GM21717 (cell line): ENCODE measurements around the gene PYGB.
"Not testable (repeated sequence)": the region's sequence is repeated elsewhere in the genome, so short reads cannot be mapped to it uniquely, and the experiment has no call there.

Source experiments
- ATAC-seq: cut with Tn5 transposase; IDR thresholded peaks from one replicate; pipeline ENCODE4 v1.9.1; 2021; ENCODE audit warnings: mild to moderate bottlenecking, moderate library complexity; ENCODE audit not compliant: unreplicated experiment

Gene PYGB

DNA sequence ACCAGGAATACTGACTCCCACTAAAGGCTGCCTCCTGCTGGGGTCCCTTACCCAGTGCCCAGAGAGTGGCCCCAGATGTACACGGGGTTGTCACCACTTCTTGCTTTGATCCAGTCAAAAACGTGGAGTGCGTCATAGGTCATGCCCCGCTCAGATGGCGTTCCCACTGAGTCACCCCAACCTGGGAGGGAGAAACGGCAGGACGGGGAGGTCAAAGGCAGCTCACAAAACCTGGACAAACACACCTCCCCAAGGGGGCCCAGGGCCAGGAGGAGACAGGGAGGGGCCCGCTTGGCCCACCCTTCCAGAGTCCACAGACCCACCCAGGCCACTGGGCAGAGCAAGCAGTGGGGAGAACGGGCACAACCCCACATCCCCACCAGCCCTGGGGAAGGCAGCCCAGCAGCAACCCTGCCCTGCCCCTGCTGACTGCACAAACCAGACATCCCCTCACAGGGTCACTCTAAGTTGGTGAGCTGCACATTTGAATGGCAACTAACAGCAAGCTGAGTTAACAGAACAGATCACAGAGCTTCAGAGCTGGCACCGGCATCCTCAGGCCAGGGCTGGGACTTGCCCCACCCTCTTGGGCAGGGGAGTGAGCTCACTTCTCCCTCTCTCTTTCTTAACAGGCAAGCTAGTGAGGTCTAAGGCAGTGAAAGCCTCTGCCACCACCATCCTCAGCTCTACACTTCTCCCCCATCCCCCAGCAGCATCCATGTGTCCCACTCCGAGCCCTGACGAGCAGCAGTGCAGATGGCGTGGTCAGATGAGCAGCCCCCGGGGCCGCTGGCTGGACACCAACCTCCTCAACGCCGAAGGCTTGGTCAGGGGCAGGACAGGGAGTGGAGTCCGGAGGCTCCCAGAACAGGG, 61.7 kb downstream of the PYGB start:
- no peak for ATAC-seq

DNA sequence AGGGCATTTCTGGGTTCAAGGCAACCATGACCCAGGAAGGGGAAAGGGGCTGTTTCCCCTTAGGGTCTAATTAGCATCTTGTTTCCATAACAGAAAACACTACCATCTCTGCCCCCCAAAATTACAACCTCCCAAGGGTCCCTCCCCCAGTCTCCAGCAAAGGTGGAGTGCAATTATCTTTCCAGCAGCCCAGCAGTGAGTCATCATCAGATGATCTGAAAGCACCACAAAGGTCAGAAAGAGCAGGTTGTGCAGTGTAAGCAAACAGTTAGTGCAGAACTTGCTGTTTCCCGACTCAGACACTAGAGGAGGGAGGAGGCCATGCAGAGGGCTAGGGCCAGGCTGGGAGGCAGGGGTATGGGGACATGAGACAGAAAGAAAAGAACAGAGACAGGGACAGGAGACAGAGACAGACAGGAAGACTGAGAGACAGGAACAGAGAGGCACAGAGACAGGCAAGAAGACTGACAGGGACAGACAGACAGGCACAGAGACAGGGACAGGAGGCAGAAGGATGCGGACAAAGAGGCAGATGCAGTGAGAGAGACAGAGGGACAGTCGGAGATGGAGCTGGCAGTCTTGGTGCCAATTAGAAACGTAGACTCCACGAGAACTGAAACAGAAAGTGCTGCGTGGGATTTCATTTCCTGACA, 62.5 kb downstream of the PYGB start:
- ATAC-seq = peak; percentile 87

DNA sequence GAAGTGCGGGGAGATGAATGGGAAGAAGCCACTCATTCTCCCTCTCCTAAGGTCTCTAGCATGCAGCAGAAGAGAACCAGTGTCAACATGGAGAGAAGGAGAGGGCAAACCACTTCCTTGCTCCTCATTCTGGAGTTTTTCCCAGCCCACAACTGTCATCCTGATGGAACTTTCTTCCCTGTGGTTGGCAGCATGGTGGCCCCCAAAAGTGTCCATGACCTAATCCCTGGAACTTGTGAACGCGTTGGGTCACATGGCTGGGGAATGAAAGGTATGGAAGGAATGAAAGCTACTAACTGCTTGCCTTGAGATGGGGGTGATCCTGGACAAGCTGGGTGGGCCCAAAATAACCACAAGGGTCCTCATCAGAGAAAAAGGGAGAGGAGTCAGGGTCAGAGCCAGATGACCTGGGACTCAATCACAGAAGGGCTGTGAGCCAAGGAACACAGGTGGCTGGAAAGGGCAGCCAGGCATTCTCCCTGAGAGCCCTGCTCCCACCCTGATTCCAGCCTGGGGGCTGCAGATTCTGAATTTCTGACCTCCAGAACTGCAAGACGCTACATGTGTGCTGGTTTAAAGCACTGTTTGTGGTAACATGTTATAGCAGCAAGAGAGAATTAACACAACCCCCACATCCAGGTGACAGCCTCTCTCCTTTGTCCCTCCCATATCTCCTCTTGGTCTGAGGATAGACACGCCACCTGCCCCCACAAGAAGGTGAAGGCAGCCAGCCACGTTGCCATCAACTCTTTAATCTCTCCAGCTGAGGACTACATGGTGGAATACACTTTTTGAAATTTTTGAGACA, 63.2 kb downstream of the PYGB start:
- no peak for ATAC-seq

DNA sequence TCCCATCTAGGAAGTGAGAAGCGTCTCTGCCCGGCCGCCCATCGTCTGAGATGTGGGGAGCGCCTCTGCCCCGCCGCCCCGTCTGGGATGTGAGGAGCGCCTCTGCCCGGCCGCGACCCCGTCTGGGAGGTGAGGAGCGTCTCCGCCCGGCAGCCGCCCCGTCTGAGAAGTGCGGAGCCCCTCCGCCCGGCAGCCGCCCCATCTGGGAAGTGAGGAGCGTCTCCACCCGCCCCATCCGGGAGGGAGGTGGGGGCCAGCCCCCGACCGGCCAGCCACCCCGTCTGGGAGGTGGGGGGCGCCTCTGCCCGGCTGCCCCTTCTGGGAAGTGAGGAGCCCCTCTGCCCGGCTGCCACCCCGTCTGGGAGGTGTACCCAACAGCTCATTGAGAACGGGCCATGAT, 64.8 kb downstream of the PYGB start:
- ATAC-seq = not testable (repeated sequence)

DNA sequence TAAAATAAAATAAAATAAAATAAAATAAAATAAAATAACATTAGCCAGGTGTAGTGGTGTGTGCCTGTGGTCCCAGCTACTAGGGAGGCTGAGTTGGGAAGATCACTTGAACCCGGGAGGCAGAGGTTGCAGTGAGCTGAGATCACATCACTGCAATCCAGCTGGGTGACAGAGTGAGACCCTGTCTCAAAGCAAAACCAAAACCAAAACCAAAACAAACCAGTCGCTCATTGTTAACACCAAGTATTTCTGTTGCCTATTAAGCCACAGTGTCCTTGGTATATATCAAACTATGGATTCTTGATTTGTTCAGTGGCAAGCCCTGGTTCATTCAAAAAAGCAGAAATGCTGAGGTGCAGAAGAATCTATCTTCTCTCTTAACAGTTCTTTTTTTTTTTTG, 65.7 kb downstream of the PYGB start:
- no peak for ATAC-seq

DNA sequence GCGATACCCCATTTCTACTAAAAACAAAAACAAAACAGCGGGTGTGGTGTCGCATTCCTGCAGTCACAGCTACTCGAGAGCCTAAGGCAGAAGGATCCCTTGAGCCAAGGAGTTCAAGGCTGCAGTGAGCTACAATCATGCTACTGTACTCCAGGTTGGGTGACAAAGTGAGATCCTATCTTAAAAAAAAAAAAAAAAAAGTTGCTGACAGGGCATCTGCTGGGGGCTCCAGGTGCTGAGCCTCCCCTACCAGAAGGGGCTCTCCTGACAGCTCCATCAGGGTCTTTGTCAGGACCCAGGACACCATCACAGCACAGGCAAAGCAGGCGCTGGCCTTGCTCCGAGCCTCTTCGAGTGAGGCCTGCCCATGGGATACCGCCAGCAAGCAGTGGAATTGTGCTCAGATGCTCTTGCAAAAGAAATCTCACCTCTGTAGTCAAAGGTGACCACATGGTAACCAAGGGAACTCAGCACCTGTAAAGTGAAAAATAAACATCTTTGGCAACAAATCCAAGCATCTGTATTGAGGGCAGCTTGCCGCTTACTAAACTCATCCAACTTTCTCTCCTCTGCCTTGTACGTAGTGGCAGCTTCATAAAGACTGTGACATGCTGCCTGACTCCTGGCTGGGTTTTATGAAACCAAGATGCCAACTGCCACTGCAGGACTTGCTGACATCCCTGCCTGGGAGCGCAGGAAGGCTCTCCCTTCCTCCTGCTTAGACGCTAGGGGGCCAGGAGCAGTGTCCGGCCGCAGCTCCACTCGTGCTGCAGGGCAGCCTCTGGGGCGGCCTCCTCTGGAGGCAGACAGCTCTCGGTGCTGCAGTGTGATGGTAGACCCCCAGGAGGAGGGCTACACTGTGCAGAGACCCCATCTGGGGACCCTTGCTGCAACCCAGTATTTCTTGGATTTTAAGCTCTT, 66.9 kb downstream of the PYGB start:
- no peak for ATAC-seq

DNA sequence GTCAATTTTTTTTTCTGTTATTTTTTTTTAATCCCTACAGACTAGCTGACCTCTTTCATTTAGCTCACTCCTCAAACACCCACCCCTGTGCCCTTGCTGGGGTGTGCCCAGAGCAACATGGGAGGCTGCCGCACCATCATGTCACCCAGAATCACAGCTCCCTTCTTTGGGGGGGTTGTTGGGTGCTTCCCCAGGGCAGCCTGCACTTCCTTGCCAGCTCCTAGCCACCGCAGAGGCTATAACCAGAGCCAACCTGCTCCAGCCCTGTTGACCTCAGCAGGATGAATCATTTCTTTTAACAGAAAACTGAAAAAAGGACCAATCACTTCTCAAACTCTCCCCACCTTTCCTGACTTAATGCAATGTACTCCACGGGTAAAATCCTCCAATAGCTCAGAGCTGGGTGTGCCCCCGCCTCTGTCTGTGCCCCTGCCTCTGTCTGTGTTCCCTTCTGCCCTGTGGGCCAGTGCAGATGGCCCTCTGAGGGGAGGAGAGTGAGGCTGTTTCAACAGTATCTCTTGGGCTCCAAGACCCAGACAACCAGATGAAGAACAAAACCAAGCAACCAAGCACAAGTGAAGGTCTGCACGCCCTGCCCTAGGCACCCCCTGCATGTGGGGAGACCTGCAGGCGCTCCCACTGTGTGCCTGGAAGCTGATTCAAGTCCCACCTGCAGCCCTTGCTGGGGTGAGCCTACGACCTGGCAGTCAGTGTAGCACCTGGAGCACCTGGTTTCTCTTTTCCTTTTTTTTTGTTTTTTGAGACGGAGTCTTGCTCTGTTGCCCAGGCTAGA, 67.7 kb downstream of the PYGB start:
- ATAC-seq = no peak

DNA sequence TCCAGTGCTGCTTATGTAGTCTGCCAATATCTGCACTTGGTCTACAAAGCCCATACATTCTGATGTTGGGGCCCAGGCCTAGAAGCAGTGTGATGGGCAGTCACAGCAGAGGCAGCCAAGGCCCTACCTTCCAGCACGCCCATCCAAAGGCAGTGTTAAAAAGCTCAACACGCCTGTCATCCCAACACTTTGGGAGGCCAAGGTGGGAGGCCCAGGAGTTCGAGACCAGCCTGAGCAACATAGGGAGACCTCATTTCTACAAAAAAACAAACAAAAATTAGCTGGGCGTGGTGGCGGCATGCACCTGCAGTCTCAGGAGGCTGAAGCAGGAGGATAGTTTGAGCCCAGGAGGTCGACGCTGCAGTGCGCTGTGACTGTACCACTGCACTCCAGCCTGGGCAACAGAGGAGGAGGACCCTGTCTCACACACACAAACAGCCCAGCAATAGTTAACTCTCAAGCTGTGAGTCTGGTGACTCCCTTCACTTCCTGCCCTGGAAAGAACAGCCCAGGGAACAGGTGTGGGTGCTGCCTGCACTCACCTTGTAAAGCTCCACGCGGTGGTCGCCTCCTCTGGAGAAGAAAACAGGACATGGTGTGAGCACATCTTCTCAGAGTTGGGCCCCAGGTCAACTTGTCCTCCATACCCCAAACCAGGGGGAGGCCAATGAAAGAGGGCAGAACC, 68.8 kb downstream of the PYGB start:
- no peak for ATAC-seq

DNA sequence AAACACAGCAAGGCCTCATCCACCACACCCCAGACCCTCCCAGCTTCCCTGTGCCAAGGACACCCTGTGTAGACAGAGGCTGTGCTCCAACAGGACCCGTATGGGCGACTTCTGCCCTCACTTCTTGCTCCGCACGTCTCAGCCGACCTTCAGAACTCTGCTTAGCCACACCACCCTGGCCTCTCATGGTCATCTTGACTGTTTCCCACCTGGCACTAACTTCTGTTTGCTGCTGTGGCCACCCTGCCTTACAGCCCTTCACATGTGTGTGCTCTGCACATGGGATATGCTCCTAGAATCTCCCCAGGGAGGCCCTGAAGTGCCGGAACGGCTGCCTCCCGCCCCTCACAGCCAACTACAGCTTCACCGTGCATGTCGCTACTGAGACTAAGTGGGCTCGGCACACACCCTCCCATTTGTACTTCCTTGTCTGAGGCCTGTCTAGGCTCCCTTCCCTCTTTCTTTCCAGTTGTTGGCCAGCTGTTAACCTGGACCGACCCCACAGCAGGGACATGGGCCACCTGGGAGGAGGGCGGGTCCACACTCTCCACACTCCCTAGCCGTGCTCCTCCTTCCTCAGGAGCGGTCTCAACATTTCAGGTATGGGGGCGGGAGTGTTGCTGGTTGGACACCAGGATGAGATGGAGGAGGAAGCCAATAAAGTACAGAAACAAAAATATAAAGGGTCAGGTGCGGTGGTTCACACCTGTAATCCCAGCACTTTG, 69.6 kb downstream of the PYGB start:
- no peak for ATAC-seq

DNA sequence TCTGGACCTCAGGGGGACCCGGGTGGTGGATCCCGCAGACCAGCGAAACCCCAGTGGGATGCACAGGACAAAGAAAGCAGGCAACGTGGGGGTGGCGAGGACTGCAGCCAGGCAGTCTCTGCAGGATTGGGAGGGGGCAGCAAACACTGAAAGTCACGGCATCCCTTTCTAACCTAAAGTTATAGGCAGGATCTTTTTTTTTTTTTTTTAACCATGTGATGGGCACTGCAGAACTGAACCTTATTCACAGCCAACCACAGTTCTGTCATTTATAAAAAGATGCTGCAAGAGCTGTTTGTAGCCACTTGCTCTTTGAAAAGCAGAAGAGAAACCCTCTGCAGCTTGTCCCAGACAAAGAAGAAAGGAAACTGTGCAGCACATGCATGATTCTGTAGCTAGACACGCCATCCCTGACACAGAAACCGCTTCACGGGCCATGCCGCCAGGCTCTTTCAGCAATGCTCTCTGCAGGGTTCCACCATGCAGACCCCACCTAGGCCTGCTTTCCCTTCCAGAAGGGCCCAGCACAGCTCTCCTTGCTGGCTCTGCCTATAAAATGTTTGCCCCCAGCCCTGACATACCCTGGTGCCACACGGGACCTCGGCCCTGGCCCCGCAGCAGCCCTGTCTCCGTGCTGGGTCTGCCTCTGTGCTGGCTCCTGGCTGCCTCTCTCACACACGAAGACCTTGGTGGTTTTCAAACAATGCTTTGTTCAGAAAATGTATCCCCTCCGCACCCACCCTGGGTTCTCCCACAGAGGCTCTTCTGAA, 70.8 kb downstream of the PYGB start:
- peak; percentile 91 for ATAC-seq

DNA sequence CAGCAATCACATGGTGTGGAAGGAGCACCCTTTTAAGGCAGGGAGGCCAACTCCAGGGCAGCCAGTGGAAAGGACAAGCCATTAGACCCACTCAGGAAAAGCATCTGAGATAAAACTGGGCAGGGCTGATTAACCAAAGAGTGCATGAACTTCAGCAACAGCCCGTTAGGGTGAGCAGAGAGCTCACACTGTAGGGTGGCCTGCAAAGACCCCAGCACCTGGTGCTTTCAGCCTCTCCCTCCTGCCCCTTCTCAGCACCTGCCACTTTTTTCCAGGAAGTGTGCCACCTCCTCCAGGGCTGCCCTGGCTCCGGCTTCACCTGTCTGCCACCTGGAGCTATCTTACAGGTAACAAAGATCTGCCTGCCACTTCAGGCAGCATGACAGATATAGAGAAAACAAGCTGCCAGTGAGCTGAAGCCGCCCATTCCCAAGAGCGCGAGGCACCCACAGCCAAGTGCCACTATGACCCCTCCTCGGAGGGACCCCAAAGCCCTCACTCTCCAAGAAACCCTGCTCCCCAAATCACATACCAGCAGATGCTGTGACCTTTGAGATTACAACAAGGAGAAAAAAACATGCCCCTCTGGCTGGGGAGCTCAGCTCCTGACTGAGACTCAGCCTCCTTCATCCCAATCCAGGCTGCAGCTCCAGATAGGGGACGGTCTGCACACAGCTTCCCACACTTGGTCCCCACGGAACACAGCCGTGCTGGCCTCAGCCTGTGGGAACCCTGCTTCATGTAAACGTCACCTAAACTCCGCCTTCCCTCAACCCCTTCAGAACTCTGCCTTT, 71.6 kb downstream of the PYGB start:
- peak; percentile 5 for ATAC-seq

DNA sequence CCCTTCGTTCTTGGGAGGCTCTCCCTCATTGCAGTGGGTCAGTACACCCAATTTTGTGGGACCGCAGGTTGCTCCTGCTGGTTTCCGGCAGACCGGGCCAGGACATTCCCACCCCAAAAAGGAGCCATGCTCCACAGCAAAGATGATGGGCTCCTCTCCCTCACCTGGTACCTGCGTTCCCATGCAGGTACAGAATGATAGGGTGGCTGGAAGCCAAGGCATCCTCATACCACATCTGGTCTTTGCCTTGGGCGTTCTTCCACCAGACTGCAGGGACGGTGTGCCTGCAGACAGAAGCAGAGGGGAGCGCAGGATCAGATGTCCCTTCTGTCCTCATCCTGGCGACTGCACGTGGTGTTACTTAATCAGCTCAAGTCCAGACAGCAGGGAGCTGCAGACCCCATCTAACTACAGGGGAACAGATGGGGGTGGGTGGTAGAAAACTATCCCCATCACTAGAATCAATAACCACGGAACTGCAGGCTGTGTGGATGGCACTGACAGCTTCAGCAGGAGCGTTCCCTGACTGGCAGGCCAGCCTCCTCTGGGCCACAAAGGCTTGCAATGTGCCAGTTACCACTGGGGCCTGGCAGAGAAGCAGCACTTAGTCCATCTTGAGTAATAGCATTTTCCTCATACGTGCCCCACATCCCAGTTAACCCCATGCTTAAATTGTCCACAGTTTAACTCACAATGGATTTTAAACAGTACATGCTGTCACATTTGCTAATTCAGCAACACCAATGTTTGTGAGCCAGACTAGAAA, 72.3 kb downstream of the PYGB start:
- no peak for ATAC-seq

DNA sequence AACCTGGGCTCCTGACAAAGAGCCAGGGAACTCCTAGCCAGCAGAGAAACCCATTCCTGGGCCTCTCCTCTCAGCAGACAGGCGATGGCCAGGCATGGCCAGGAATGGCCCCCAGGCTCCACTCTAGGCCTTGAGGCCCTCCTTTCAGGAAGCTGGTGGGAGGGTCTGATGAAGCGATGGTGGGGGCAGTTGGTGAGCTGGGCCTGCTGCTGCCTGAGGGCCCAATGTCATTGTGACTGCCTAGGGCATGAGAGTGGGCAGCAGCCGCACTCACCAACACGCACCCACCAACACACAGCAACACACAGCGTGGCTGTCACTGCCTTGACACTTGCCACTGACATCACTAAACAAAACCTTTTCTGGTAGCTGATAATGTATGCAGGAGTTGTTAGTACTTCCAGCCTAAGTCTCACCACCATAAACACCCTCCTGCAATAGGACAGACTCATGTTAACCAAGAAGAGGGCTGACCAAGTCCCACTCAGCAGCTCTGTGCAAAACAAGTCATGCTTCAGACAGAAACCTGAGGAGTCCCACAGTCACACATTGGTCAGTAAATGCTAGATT, 73.5 kb downstream of the PYGB start:
- ATAC-seq = no peak

DNA sequence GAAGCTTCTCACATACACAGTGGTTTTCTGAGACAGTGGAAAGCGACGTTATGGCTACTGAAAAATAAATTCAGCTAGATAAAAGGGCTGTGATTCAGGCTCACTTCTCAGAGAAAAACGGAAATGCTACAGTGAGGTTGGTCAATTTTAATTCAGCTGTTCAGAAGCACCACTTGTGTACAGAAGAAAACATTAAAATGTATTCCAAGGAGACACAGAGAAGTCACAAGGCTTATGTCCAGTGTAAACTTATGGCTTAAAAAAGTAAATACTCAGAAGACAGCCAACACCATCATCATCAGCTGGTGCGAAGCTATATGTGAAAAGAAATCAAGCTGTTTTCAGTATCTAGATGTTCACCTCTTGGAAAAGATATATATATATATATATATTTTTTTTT, 74.1 kb downstream of the PYGB start:
- ATAC-seq = no peak

DNA sequence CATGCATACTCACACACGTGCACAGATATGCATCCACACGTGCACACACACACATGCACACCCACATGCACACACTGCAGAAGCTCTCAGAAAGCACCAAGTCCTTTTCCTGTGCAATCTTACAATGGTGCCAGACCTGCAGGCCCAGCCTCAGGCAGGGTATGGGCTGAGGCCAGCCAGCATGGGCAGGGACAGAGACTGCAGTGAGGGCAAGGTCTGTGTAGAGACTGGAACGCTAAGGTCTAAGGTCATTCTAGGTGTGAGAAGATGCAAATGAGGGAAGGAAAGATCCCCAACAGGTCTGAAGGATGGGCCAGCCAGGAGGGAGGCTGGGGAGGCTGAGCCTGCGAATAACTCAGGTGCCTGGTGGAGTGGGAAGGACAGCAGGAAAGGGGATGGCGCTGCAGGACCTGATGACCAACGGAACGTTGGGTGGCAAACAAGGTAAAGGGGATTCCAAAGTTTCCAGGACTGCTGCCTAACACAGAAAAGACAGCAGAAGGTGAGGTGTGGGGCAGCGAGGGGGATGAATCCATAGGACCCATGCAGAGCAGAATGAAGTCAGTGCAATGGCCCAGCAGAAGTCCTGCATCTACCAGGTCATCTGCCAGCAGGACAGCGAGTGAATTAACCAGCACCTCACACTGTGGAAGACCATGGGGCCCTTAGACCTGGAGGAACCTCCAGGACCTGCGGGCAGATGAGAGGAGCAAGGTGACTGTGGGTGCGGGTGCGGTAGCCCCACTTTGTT, 75.8 kb downstream of the PYGB start:
- no peak for ATAC-seq
